ENCODE measurements around the gene RNF222. TPM values are rescaled to one million over a fixed set of nuclear protein-coding genes. Genes with fewer than 3 reads are reported as not detected.

The RNF222 gene
- total and polyA plus RNA-seq, 2 of the 8 experiments (the other 6 are each of a cell fraction or from before 2014, with no cell fraction given) = not detected

DNA sequence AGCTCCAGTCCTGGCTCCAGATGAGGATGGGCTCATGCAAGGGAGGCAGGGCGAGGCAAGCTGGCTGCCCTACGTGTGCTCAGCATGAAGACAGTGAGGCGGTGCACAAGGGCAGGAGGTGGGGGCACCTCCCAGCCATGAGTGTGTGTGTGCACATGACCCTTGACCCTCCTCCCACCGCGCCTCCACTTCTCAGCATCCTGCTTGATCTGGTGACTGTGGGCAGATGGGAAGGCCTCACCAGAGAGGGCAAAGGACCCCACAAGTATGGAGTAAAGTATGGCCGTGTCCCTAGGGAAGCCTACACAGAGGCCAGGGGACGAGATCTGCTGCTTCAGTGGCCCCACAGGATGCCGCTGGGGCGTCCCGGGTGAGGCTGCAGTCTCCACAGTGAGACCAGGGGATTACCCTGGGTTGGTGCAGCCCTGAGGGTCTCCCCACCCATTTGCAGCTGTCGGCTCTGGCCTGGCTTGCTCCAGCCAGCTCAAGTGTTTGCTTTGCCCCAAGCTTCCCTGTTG lies 7.9 kb upstream of the RNF222 start (continued):
- no peak for TF ChIP-seq NANOG (IDR thresholded peaks at IDR 0.05; ENCODE audit: insufficient read depth, low read depth, low read length, poor library complexity, severe bottlenecking)

Data from H1 (cell line).